DND-41 (cell line): ENCODE results near the gene ARPP21.

ENCODE experiments used
- ATAC-seq: fragments of 200-7000 bp; cut with Tn5 transposase; 3 replicates; pipeline ENCODE4 v1.9.1; 2021; ENCODE audit warnings: low read depth; ENCODE audit not compliant: insufficient read depth
- DNase-seq: peaks from one replicate; pipeline ENCODE4 v3.0.0-alpha.2; 2020
- H2AFZ ChIP-seq: 2 replicates; pipeline ENCODE4 v1.6.0; 2012; ENCODE audit warnings: low read depth, low read length
- H3K27ac ChIP-seq: 2 replicates; pipeline ENCODE4 v1.5.1; 2012; ENCODE audit warnings: low read length, inconsistent platforms
- H3K27me3 ChIP-seq: fragments of 200-600 bp; sonication (generic); 2 replicates; pipeline ENCODE4 v1.6.0; 2012; ENCODE audit warnings: low read length, mild to moderate bottlenecking, inconsistent platforms; ENCODE audit not compliant: insufficient read depth, poor library complexity
- H3K36me3 ChIP-seq: 2 replicates; pipeline ENCODE4 v1.5.1; 2012; ENCODE audit warnings: low read length, inconsistent platforms; ENCODE audit not compliant: insufficient read depth
- H3K4me1 ChIP-seq: 2 replicates; pipeline ENCODE4 v1.5.1; 2012; ENCODE audit warnings: mild to moderate bottlenecking, low read length; ENCODE audit not compliant: insufficient read depth
- H3K4me2 ChIP-seq: 2 replicates; pipeline ENCODE4 v1.6.0; 2012; ENCODE audit warnings: mild to moderate bottlenecking, moderate library complexity, low read length, inconsistent platforms; ENCODE audit not compliant: insufficient read depth
- H3K4me3 ChIP-seq, 2 experiments: fragments of 200-600 bp in 1 of 2; shearing (Covaris generic) in 1 of 2; 2 replicates each; pipeline ENCODE4 v1.5.1; 2012 to 2016; ENCODE audit warnings: inconsistent platforms in 2 of 2, low read length in 2 of 2, mild to moderate bottlenecking in 2 of 2, low read depth in 1 of 2, moderate library complexity in 1 of 2
- H3K79me2 ChIP-seq: 2 replicates; pipeline ENCODE4 v1.6.0; 2012; ENCODE audit warnings: low read length, inconsistent platforms; ENCODE audit not compliant: insufficient read depth
- H3K9ac ChIP-seq: 2 replicates; pipeline ENCODE4 v1.6.0; 2012; ENCODE audit warnings: low read depth, mild to moderate bottlenecking, inconsistent platforms, low read length, moderate library complexity
- H3K9me3 ChIP-seq: 2 replicates; pipeline ENCODE4 v1.5.1; 2012; ENCODE audit warnings: low read length, moderate library complexity, mild to moderate bottlenecking, inconsistent platforms; ENCODE audit not compliant: insufficient read depth, severe bottlenecking
- H4K20me1 ChIP-seq: 2 replicates; pipeline ENCODE4 v1.6.0; 2012; ENCODE audit warnings: low read length; ENCODE audit not compliant: insufficient read depth
- EZH2 ChIP-seq: IDR thresholded peaks from 3 replicates; pipeline ENCODE4 v1.6.1; 2012; ENCODE audit warnings: borderline replicate concordance, low read depth, mild to moderate bottlenecking, moderate library complexity, low read length, inconsistent platforms; ENCODE audit not compliant: severe bottlenecking
- TF ChIP-seq, protein P1 (sequence below): IDR thresholded peaks from 2 replicates; pipeline ENCODE4 v1.5.1; 2012; ENCODE audit warnings: borderline replicate concordance, low read length, moderate library complexity, mild to moderate bottlenecking; ENCODE audit not compliant: poor library complexity, severe bottlenecking; ENCODE audit errors: extremely low read depth

Gene ARPP21

DNA sequence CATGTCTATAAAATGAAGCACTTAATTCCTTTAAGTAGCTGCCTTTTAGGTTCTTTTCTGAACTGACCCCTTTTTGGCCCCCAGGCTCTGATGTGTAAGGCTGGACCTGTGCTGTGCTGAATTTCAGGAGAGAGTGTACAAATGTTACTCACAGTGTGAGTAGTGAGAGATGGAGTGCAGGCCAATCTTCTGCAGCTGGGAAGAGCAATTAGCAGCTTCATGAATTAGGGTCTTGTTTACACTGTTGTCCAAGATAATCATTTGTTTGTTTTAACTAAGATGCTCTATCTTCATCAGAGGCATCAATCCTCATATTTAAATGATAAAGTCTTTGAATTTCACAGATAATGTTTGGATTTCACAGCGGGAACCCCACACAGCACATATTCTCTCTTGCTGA is 19.4 kb downstream of the ARPP21 start:
- H3K27me3 ChIP-seq, result no peaks in the 10 kb centered on the region
- peak overlapping the region; percentile 98 for H3K27ac ChIP-seq
- H3K9me3 ChIP-seq, result no peaks in the 10 kb centered on the region
- peak overlapping the region in 1 of 2 experiments; percentile 8; a peak in 1 of 4 replicates for H3K4me3 ChIP-seq
- ATAC-seq, result no peak
- H4K20me1 ChIP-seq, result peaks cover 3% of the 10 kb centered on the region
- DNase-seq, result no peak
- H3K9ac ChIP-seq, result peak overlapping the region; percentile 97
- H3K4me2 ChIP-seq, result peak overlapping the region; percentile 58
- no peak overlapping the region for H2AFZ ChIP-seq
- peaks cover 98% of the 10 kb centered on the region for H3K79me2 ChIP-seq
- TF ChIP-seq, protein P1, sequence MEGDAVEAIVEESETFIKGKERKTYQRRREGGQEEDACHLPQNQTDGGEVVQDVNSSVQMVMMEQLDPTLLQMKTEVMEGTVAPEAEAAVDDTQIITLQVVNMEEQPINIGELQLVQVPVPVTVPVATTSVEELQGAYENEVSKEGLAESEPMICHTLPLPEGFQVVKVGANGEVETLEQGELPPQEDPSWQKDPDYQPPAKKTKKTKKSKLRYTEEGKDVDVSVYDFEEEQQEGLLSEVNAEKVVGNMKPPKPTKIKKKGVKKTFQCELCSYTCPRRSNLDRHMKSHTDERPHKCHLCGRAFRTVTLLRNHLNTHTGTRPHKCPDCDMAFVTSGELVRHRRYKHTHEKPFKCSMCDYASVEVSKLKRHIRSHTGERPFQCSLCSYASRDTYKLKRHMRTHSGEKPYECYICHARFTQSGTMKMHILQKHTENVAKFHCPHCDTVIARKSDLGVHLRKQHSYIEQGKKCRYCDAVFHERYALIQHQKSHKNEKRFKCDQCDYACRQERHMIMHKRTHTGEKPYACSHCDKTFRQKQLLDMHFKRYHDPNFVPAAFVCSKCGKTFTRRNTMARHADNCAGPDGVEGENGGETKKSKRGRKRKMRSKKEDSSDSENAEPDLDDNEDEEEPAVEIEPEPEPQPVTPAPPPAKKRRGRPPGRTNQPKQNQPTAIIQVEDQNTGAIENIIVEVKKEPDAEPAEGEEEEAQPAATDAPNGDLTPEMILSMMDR, result no peak
- no peak for TF ChIP-seq EZH2
- H3K4me1 ChIP-seq, result peaks cover 92% of the 10 kb centered on the region
- H3K36me3 ChIP-seq, result peaks cover 61% of the 10 kb centered on the region

DNA sequence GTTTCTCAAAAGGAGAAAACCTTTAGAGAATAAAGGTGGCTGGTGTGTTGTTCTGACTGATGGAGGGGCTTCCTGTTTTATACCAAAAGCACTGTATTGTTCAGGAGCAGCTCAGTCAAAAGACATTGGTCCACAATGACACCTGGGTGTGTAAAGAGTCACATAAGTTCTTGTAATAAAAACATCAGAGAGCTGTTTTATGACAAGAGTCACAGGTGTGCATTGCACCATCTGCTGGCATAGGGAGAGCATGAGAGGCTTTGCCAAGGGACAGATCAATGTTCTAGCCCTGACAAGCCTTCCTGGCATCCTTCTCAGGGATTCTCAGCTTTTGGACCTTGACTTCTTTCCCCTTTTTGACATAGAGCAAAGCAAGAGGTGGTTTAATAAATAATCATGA is 20.4 kb downstream of the ARPP21 start:
- Histone ChIP-seq H3K27me3 (no peaks in the 10 kb centered on the region), H3K4me3 (peak overlapping the region in 1 of 2 experiments; percentile 2; a peak in 1 of 4 replicates), H3K9me3 (no peaks in the 10 kb centered on the region), H3K79me2 (peaks cover 100% of the 10 kb centered on the region), H3K36me3 (peaks cover 64% of the 10 kb centered on the region), H4K20me1 (peaks cover 5% of the 10 kb centered on the region), H3K4me1 (peaks cover 97% of the 10 kb centered on the region), H3K9ac (peak overlapping the region; percentile 97), H3K4me2 (peak overlapping the region; percentile 59), H2AFZ (no peak overlapping the region), H3K27ac (peak overlapping the region; percentile 98)
- ATAC-seq (peak; percentile 34), DNase-seq (peak; percentile 72)
- TF ChIP-seq, protein P1, result peak; percentile 79
- TF ChIP-seq EZH2, result no peak

DNA sequence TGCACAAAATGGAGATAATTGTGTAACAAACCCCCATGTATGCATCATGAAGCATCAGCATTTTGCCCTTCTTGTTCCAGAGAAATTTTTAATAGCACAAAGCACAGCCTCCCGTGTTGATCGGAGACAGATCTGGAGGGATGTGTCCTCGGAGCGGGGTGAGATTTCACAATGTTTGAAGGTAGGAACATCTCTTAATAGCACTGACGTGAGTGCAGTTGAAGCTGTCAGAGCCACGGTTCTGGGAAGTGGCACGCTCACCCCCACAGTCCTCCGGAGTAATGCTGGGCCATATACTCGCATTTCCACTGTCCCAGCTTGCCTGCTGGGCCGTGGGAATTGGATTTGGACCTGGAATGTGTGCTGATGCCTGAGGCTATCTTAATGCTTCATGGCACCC is 24.1 kb downstream of the ARPP21 start:
- peaks cover 72% of the 10 kb centered on the region for H3K36me3 ChIP-seq
- H3K27ac ChIP-seq, result peak overlapping the region; percentile 98
- peak overlapping the region in 1 of 2 experiments; percentile 42; a peak in 2 of 4 replicates for H3K4me3 ChIP-seq
- H2AFZ ChIP-seq, result no peak overlapping the region
- H3K4me1 ChIP-seq, result peaks cover 100% of the 10 kb centered on the region
- DNase-seq, result peak; percentile 66
- peaks cover 16% of the 10 kb centered on the region for H4K20me1 ChIP-seq
- peak overlapping the region; percentile 97 for H3K9ac ChIP-seq
- no peaks in the 10 kb centered on the region for H3K9me3 ChIP-seq
- H3K4me2 ChIP-seq, result peak overlapping the region; percentile 59
- peak; percentile 36 for ATAC-seq
- TF ChIP-seq, protein P1, result no peak
- no peak for TF ChIP-seq EZH2
- peaks cover 100% of the 10 kb centered on the region for H3K79me2 ChIP-seq
- no peaks in the 10 kb centered on the region for H3K27me3 ChIP-seq
